ENCODE data around the gene PCSK2. TPM values are rescaled to one million over a fixed set of nuclear protein-coding genes. Genes with fewer than 3 reads are reported as not detected.

Gene PCSK2
- total and polyA plus RNA-seq, 4 donors = 0.08 to 0.14 (median 0.09) TPM; not detected in 1

GRCh38 chr20:17519606-17520285 is 292.9 kb downstream of the PCSK2 start:
- TF ChIP-seq REST (IDR thresholded peaks at IDR 0.05) (no peak), JUND (IDR thresholded peaks at IDR 0.05) (no peak), HNF4G (IDR thresholded peaks at IDR 0.05) (no peak), RAD21 (IDR thresholded peaks at IDR 0.05) (no peak), ZBTB33 (IDR thresholded peaks at IDR 0.05) (no peak), NR2F2 (IDR thresholded peaks at IDR 0.05) (no peak), GABPA (IDR thresholded peaks at IDR 0.05 in 1 of 2, conservative IDR thresholded peaks at IDR 0.05 in 1 of 2) (no peak), ATF3 (IDR thresholded peaks at IDR 0.05) (no peak)
- Histone ChIP-seq H3K9ac (ENCODE audit: low read depth in 1 of 2, low read length in 2 of 2) (no peak overlapping the region), H3K4me1 (ENCODE audit: control insufficient read depth in 4 of 4, insufficient read depth in 4 of 4, low read length in 3 of 4) (peaks cover 0 to 3% (median 0%) of the 10 kb centered on the region in 4 donors), H3K27ac (ENCODE audit: low read depth in 1 of 2, low read length in 2 of 2) (no peak overlapping the region), H3K27me3 (ENCODE audit: control insufficient read depth in 4 of 4, insufficient read depth in 4 of 4, low read length in 3 of 4) (no peaks in the 10 kb centered on the region), H3K9me3 (ENCODE audit: control insufficient read depth in 4 of 4, low read length in 3 of 4) (no peaks in the 10 kb centered on the region), H3K4me3 (ENCODE audit: low read depth in 1 of 3, low read length in 3 of 3) (no peak overlapping the region), H3K36me3 (ENCODE audit: control insufficient read depth in 4 of 4, insufficient read depth in 3 of 4, low read depth in 1 of 4, low read length in 3 of 4) (no peaks in the 10 kb centered on the region)
- 84% methylated on average over 7 of the region's 7 CpGs for WGBS
- no peak for DNase-seq (ENCODE audit: low spot score)

GRCh38 chr20:17520583-17520982 is 293.7 kb downstream of the PCSK2 start:
- WGBS = 60% methylated on average over 3 of the region's 3 CpGs

More at GRCh38 chr20:17520583-17520982, 293.7 kb downstream of the PCSK2 start:
- Histone ChIP-seq H3K4me3 (ENCODE audit: low read depth in 1 of 3, low read length in 3 of 3) (no peak overlapping the region), H3K27me3 (ENCODE audit: control insufficient read depth in 4 of 4, insufficient read depth in 4 of 4, low read length in 3 of 4) (no peaks in the 10 kb centered on the region), H3K9ac (ENCODE audit: low read depth in 1 of 2, low read length in 2 of 2) (no peak overlapping the region), H3K4me1 (ENCODE audit: control insufficient read depth in 4 of 4, insufficient read depth in 4 of 4, low read length in 3 of 4) (peaks cover 0 to 3% (median 0%) of the 10 kb centered on the region in 4 donors), H3K27ac (ENCODE audit: low read depth in 1 of 2, low read length in 2 of 2) (no peak overlapping the region), H3K9me3 (ENCODE audit: control insufficient read depth in 4 of 4, low read length in 3 of 4) (no peaks in the 10 kb centered on the region), H3K36me3 (ENCODE audit: control insufficient read depth in 4 of 4, insufficient read depth in 3 of 4, low read depth in 1 of 4, low read length in 3 of 4) (no peaks in the 10 kb centered on the region)
- TF ChIP-seq NR2F2 (IDR thresholded peaks at IDR 0.05) = no peak
- TF ChIP-seq ZBTB33 (IDR thresholded peaks at IDR 0.05) = no peak
- no peak for TF ChIP-seq JUND (IDR thresholded peaks at IDR 0.05)
- TF ChIP-seq CTCF (IDR thresholded peaks at IDR 0.05; ENCODE audit: low read depth, low read length, missing input control) = no peak
- no peak for TF ChIP-seq RXRA (IDR thresholded peaks at IDR 0.05)
- TF ChIP-seq TAF1 (conservative IDR thresholded peaks at IDR 0.05) = no peak
- no peak for TF ChIP-seq HNF4G (IDR thresholded peaks at IDR 0.05)
- TF ChIP-seq SP1 (IDR thresholded peaks at IDR 0.05) = no peak
- TF ChIP-seq YY1 (IDR thresholded peaks at IDR 0.05) = no peak
- no peak for TF ChIP-seq EGR1 (IDR thresholded peaks at IDR 0.05; ENCODE audit: low read depth in 2 of 2)
- TF ChIP-seq ATF3 (IDR thresholded peaks at IDR 0.05) = no peak
- TF ChIP-seq FOXA2 (IDR thresholded peaks at IDR 0.05) = no peak
- no peak for TF ChIP-seq REST (IDR thresholded peaks at IDR 0.05)
- no peak for TF ChIP-seq FOXA1 (IDR thresholded peaks at IDR 0.05)
- no peak for DNase-seq (ENCODE audit: low spot score)

All from liver (tissue), 9 donors.